HepG2 (cell line): ENCODE data around the gene C20orf204. TPM values are rescaled to one million over a fixed set of nuclear protein-coding genes. Genes with fewer than 3 reads are reported as not detected.

ENCODE experiments used
- EEA1 ChIP-seq: sonication (generic); formaldehyde crosslinking; IDR thresholded peaks from 2 replicates; pipeline ENCODE4 v1.5.1; 2020; ENCODE audit warnings: mild to moderate bottlenecking, missing genetic modification reagents, borderline replicate concordance
- ELF3 ChIP-seq: IDR thresholded peaks from 2 replicates; pipeline ENCODE4 v1.6.1; 2016; ENCODE audit warnings: missing genetic modification reagents, missing compliant biosample characterization
- HNRNPL ChIP-seq: fragments of 200-400 bp; formaldehyde crosslinking; IDR thresholded peaks from 2 replicates; pipeline ENCODE4 v1.6.1; 2017; ENCODE audit warnings: mild to moderate bottlenecking, low read depth, low read length
- MAFK ChIP-seq, 2 experiments: IDR thresholded peaks in 1 of 2; conservative IDR thresholded peaks in 1 of 2; 2 replicates each; pipeline ENCODE4 v1.6.1; 2011; ENCODE audit warnings: improper control_type of control experiment in 2 of 2, low read length in 2 of 2
- MLX ChIP-seq: IDR thresholded peaks from 2 replicates; pipeline ENCODE4 v1.6.1; 2016
- MYPOP ChIP-seq: sonication (generic); formaldehyde crosslinking; IDR thresholded peaks from 2 replicates; pipeline ENCODE4 v1.8.1; 2023; ENCODE audit warnings: mild to moderate bottlenecking, moderate library complexity, missing genetic modification reagents
- PHF8 ChIP-seq: sonication (generic); formaldehyde crosslinking; IDR thresholded peaks from 2 replicates; pipeline ENCODE4 v1.5.0; 2020; ENCODE audit warnings: missing genetic modification reagents
- SIX4 ChIP-seq: sonication (generic); formaldehyde crosslinking; IDR thresholded peaks from 2 replicates; pipeline ENCODE4 v1.4.0; 2020; ENCODE audit warnings: missing genetic modification reagents
- SNAPC4 ChIP-seq: sonication (generic); formaldehyde crosslinking; IDR thresholded peaks from 2 replicates; pipeline ENCODE4 v1.4.0; 2020; ENCODE audit warnings: mild to moderate bottlenecking, missing genetic modification reagents
- THAP9 ChIP-seq: sonication (generic); formaldehyde crosslinking; IDR thresholded peaks from 2 replicates; pipeline ENCODE4; 2020; ENCODE audit warnings: missing genetic modification reagents, mild to moderate bottlenecking, borderline replicate concordance
- USF2 ChIP-seq, 2 experiments: sonication (generic) in 1 of 2; formaldehyde crosslinking in 1 of 2; IDR thresholded peaks; 2 replicates each; pipeline versions ENCODE4 v1.5.1 to v1.6.1; 2011 to 2020; ENCODE audit warnings: borderline replicate concordance in 1 of 2, low read depth in 1 of 2, low read length in 1 of 2, mild to moderate bottlenecking in 1 of 2, missing genetic modification reagents in 1 of 2, moderate library complexity in 1 of 2
- ZNF34 ChIP-seq: sonication (generic); formaldehyde crosslinking; IDR thresholded peaks from 2 replicates; pipeline ENCODE4 v1.4.0; 2020; ENCODE audit warnings: mild to moderate bottlenecking, missing genetic modification reagents, borderline replicate concordance
- ZNF737 ChIP-seq: sonication (generic); formaldehyde crosslinking; IDR thresholded peaks from 2 replicates; pipeline ENCODE4 v1.5.0; 2020; ENCODE audit warnings: missing genetic modification reagents, mild to moderate bottlenecking, borderline replicate concordance
- ZNF841 ChIP-seq: sonication (generic); formaldehyde crosslinking; IDR thresholded peaks from 2 replicates; pipeline ENCODE4 v1.8.1; 2023; ENCODE audit warnings: missing genetic modification reagents, borderline replicate concordance
- ZSCAN25 ChIP-seq: sonication (generic); formaldehyde crosslinking; IDR thresholded peaks from 2 replicates; pipeline ENCODE4 v1.8.0; 2022; ENCODE audit warnings: mild to moderate bottlenecking, missing genetic modification reagents
- polyA plus RNA-seq, 8 experiments: library from polyadenylated mRNA; depleted of rRNA in 3 of 8; stranded (reverse) in 7 of 8; unstranded in 1 of 8; fragments of >200 nt; fragmentation: Illumina TruSeq in 4 of 8; extraction: Trizol in 4 of 8; gene quantifications; 2 replicates each; pipeline versions ENCODE4 v1.2.1 to v1.2.3, GENCODE V29; 2011 to 2016; ENCODE audit warnings: low read depth in 4 of 8, missing spikeins in 1 of 8, mixed read lengths in 1 of 8; ENCODE audit not compliant: insufficient read depth in 1 of 8
- total RNA-seq, 5 experiments: library from RNA; depleted of rRNA; stranded (reverse); fragments of >200 nt; fragmentation: Illumina TruSeq; extraction: Trizol; gene quantifications; 2 replicates each; pipeline ENCODE4 v1.2.3, GENCODE V29; 2016; ENCODE audit warnings: low read depth in 1 of 5

The C20orf204 gene
- total and polyA plus RNA-seq, 2 of the 13 experiments (the other 11 are each of a cell fraction or from before 2014, with no cell fraction given) = 22.1 to 80.0 TPM

GRCh38 chr20:64041040-64041780 is 5.2 kb downstream of the C20orf204 start (continued):
- TF ChIP-seq PHF8 (CRISPR knock-in tag) = peak; percentile 46
- TF ChIP-seq ZNF841 (CRISPR knock-in tag) = no peak
- no peak for TF ChIP-seq EEA1 (CRISPR knock-in tag)
- 0 out of 2 replicates have a peak, but pooled peaks have one; percentile 15 for TF ChIP-seq SNAPC4 (CRISPR knock-in tag)
- peak; percentile 65 for TF ChIP-seq MYPOP (CRISPR knock-in tag)
- TF ChIP-seq USF2 (IDR thresholded peaks at IDR 0.05; ENCODE audit: low read depth, low read length) = no peak
- no peak for TF ChIP-seq USF2 (CRISPR knock-in tag; IDR thresholded peaks at IDR 0.05; ENCODE audit: borderline replicate concordance)
- TF ChIP-seq ZSCAN25 (CRISPR knock-in tag) = peak; percentile 35; the same call in 1 of the 2 replicates
- TF ChIP-seq ZNF34 (CRISPR knock-in tag) = no peak; the same call in 1 of the 2 replicates
- peak; percentile 61; the same call in 1 of the 2 replicates for TF ChIP-seq SIX4 (CRISPR knock-in tag)
- no peak for TF ChIP-seq THAP9 (CRISPR knock-in tag)
- TF ChIP-seq MLX (CRISPR knock-in tag) = 0 out of 2 replicates have a peak, but pooled peaks have one; percentile 14
- TF ChIP-seq HNRNPL = peak; percentile 83
- no peak for TF ChIP-seq ELF3 (CRISPR knock-in tag)
- TF ChIP-seq MAFK (conservative IDR thresholded peaks at IDR 0.05 in 1 of 2, IDR thresholded peaks at IDR 0.05 in 1 of 2; ENCODE audit: low read length in 2 of 2) = no peak
- TF ChIP-seq ZNF737 (CRISPR knock-in tag) = 0 out of 2 replicates have a peak, but pooled peaks have one; percentile 69
